HepG2 (cell line): ENCODE measurements around the gene CDK13. TPM values are rescaled to one million over a fixed set of nuclear protein-coding genes. Genes with fewer than 3 reads are reported as not detected.
A peak's percentile ranks its signal among the peaks of the same experiment; 100 is the strongest.

ENCODE experiments used
- ATAC-seq: fragments of 200-7000 bp; cut with Tn5 transposase; 3 replicates; pipeline ENCODE4 v1.9.1; 2020; ENCODE audit warnings: mild to moderate bottlenecking, moderate library complexity
- BruUV-seq: library from RNA; stranded (reverse); fragments of 400-500 nt; replicated peaks from 2 replicates; lab custom pipeline; 2021; lab: Mats Ljungman, UMichigan
- CTCF ChIA-PET: fragments of 300-600 bp; formaldehyde crosslinking; extraction: SDS; loops from one replicate; lab custom pipeline; 2021; ENCODE audit warnings: low total read pairs, inconsistent platforms, low intra/inter-chr PET ratio; lab: Yijun Ruan, JAX
- POLR2A ChIA-PET: fragments of 350-600 bp; sonication (Branson Sonifier 250); formaldehyde crosslinking; loops from one replicate; lab custom pipeline; 2020; ENCODE audit warnings: antibody characterized with exemption, inconsistent platforms; lab: Yijun Ruan, JAX
- DNase-seq: peaks from one replicate; pipeline ENCODE4 v3.0.0-alpha.2; 2015; ENCODE audit warnings: low spot score
- FAIRE-seq: peaks from 3 replicates; lab custom pipeline; 2011; peaks lifted over from hg19 to GRCh38; lab: Jason Lieb, UNC
- H2AFZ ChIP-seq: one replicate; pipeline ENCODE4 v1.6.1; 2011; ENCODE audit warnings: low read length, inconsistent platforms
- H3K27ac ChIP-seq: fragments of 300-600 bp; 3 replicates; pipeline ENCODE4 v1.8.0; 2011; ENCODE audit warnings: mixed run types, mild to moderate bottlenecking, mixed read lengths, low read length, inconsistent platforms; ENCODE audit not compliant: insufficient read depth; ENCODE audit errors: extremely low read length
- H3K27me3 ChIP-seq, 2 experiments: fragments of 200-600 bp in 1 of 2; 2 replicates in 1 of 2; 3 replicates in 1 of 2; pipeline versions ENCODE4 v1.6.0 to v1.8.0; 2011; ENCODE audit warnings: low read length in 2 of 2, mild to moderate bottlenecking in 2 of 2, moderate library complexity in 2 of 2, inconsistent platforms in 1 of 2; ENCODE audit not compliant: insufficient read depth in 2 of 2, control insufficient read depth in 1 of 2
- H3K36me3 ChIP-seq, 2 experiments: fragments of 200-600 bp in 1 of 2; replicated peaks in 1 of 2; 2 replicates in 1 of 2; 3 replicates in 1 of 2; pipeline versions ENCODE4 v1.5.1 to v1.8.0; 2011; ENCODE audit warnings: low read length in 2 of 2, inconsistent platforms in 1 of 2; ENCODE audit not compliant: insufficient read depth in 2 of 2, control insufficient read depth in 1 of 2
- H3K4me1 ChIP-seq: 2 replicates; pipeline ENCODE4 v1.5.1; 2012; ENCODE audit warnings: low read length, inconsistent platforms; ENCODE audit not compliant: insufficient read depth
- H3K4me2 ChIP-seq: 2 replicates; pipeline ENCODE4 v1.6.0; 2011; ENCODE audit warnings: low read depth, low read length, inconsistent platforms
- H3K4me3 ChIP-seq, 3 experiments: fragments of 200-600 bp in 1 of 3; sonication (generic), shearing (Covaris generic) in 1 of 3; replicated peaks in 1 of 3; 2 replicates each; pipeline ENCODE4 v1.5.1; 2011 to 2016; ENCODE audit warnings: low read length in 3 of 3, inconsistent platforms in 2 of 3, low read depth in 2 of 3, mild to moderate bottlenecking in 2 of 3, control low read depth in 1 of 3, mixed read lengths in 1 of 3; ENCODE audit not compliant: insufficient read depth in 1 of 3
- H3K79me2 ChIP-seq: one replicate; pipeline ENCODE4 v1.6.1; 2011; ENCODE audit warnings: low read length, inconsistent platforms; ENCODE audit not compliant: insufficient read depth
- H3K9ac ChIP-seq: 2 replicates; pipeline ENCODE4 v1.6.0; 2011; ENCODE audit warnings: mild to moderate bottlenecking, low read depth, low read length, inconsistent platforms; ENCODE audit not compliant: insufficient read depth
- H3K9me3 ChIP-seq: 2 replicates; pipeline ENCODE4 v1.5.1; 2012; ENCODE audit warnings: mild to moderate bottlenecking, low read length
- H4K20me1 ChIP-seq: 2 replicates; pipeline ENCODE4 v1.6.0; 2011; ENCODE audit warnings: inconsistent platforms, mild to moderate bottlenecking, low read length, moderate library complexity; ENCODE audit not compliant: insufficient read depth
- GTF3A ChIP-seq: sonication (generic); formaldehyde crosslinking; conservative IDR thresholded peaks from 2 replicates; pipeline ENCODE4 v1.4.0; 2020; ENCODE audit warnings: mild to moderate bottlenecking, missing genetic modification reagents
- KIAA2018 ChIP-seq: sonication (generic); formaldehyde crosslinking; IDR thresholded peaks from 2 replicates; pipeline ENCODE4 v1.5.0; 2020; ENCODE audit warnings: mild to moderate bottlenecking, missing genetic modification reagents, borderline replicate concordance
- ZNF224 ChIP-seq: sonication (generic); formaldehyde crosslinking; IDR thresholded peaks from 2 replicates; pipeline ENCODE4 v1.5.0; 2020; ENCODE audit warnings: mild to moderate bottlenecking, missing genetic modification reagents
- ZNF484 ChIP-seq: sonication (generic); formaldehyde crosslinking; IDR thresholded peaks from 2 replicates; pipeline ENCODE4 v1.5.1; 2020; ENCODE audit warnings: mild to moderate bottlenecking, low read depth, missing genetic modification reagents, borderline replicate concordance
- ZNF773 ChIP-seq: sonication (generic); formaldehyde crosslinking; IDR thresholded peaks from 2 replicates; pipeline ENCODE4 v1.4.0; 2020; ENCODE audit warnings: missing genetic modification reagents, borderline replicate concordance
- WGBS: methylation state at CpG from one replicate; pipeline ENCODE4 v1.1.6; 2017; ENCODE audit warnings: low lambda C conversion rate; 5-methylcytosine and 5-hydroxymethylcytosine counted together
- in situ Hi-C: cut with HindIII; loops from 2 replicates; pipeline ENCODE4 v1.10.0; 2017; ENCODE audit warnings: low pct_unique_long_range_greater_than_20kb; ENCODE audit not compliant: extremely low pct_ligation_motif_present
- intact Hi-C: fragments of 100-400 bp; cut with micrococcal nuclease; formaldehyde crosslinking; loops from one replicate; pipeline ENCODE4 v1.10.0; 2022; ENCODE audit not compliant: unreplicated experiment
- polyA plus RNA-seq, 8 experiments: library from polyadenylated mRNA; depleted of rRNA in 3 of 8; stranded (reverse) in 7 of 8; unstranded in 1 of 8; fragments of >200 nt; fragmentation: Illumina TruSeq in 4 of 8; extraction: Trizol in 4 of 8; gene quantifications; 2 replicates each; pipeline versions ENCODE4 v1.2.1 to v1.2.3, GENCODE V29; 2011 to 2016; ENCODE audit warnings: low read depth in 4 of 8, missing spikeins in 1 of 8, mixed read lengths in 1 of 8; ENCODE audit not compliant: insufficient read depth in 1 of 8
- total RNA-seq, 5 experiments: library from RNA; depleted of rRNA; stranded (reverse); fragments of >200 nt; fragmentation: Illumina TruSeq; extraction: Trizol; gene quantifications; 2 replicates each; pipeline ENCODE4 v1.2.3, GENCODE V29; 2016; ENCODE audit warnings: low read depth in 1 of 5
- TF ChIP-seq, protein P1 (sequence below): sonication (generic); formaldehyde crosslinking; IDR thresholded peaks from 2 replicates; pipeline ENCODE4 v1.4.0; 2020; ENCODE audit warnings: mild to moderate bottlenecking, missing genetic modification reagents
- TF ChIP-seq, protein P2 (sequence below): IDR thresholded peaks from 2 replicates; pipeline ENCODE4 v1.6.1; 2016; ENCODE audit warnings: low read depth, borderline replicate concordance

CDK13 gene
- total and polyA plus RNA-seq, 2 of the 13 experiments (the other 11 are each of a cell fraction or from before 2014, with no cell fraction given): 21.0 to 40.9 TPM

DNA sequence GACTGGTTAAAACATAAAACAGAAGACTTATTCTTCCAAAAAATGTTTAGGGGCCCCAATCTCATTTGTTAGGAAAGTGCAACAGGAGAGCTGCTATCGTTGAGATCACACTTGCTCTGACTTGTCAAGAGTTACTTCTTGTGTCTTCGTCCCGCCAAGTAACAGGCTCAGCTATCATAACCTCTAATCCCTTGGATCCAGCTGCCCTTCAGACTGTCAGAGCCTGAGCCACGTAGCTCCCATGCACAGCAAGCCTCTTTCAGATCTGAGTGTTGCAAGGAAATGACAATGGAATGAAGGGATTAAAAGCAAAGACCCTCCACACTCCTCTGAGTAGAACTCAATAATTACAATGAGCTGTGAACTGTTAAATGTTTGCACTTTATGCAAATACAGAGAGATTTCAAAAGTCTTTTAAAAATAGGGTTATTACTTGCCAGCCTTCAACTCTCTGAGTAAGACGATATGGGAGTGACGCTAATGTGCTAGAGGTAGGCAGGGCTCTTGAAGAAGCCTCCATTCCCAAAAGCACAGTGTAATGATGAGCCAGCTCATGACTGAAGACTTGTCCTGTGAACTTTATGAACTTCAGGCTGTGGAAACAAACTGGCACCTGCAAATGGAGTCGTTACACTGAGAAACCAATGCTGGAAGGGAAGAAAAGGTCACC lies 28.4 kb upstream of the CDK13 start:
- BruUV-seq: no TSS peak
- H3K27ac ChIP-seq: no peak overlapping the region
- no peaks in the 10 kb centered on the region for H3K79me2 ChIP-seq
- ChIA-PET POLR2A (no interaction called here), CTCF (no interaction called here)
- no peaks in the 10 kb centered on the region for H3K9me3 ChIP-seq
- intact Hi-C loops (no loop called here), in situ Hi-C loops (no loop called here)
- ATAC-seq (peak; percentile 41), FAIRE-seq (no peak), DNase-seq (no peak)
- H3K36me3 ChIP-seq: no peaks in the 10 kb centered on the region
- H3K4me3 ChIP-seq: no peak overlapping the region
- H3K4me1 ChIP-seq: peaks cover 45% of the 10 kb centered on the region
- H4K20me1 ChIP-seq: no peaks in the 10 kb centered on the region
- WGBS: 14% methylated on average over 7 of the region's 7 CpGs
- peak overlapping the region; percentile 32 for H3K4me2 ChIP-seq
- no peak overlapping the region for H3K9ac ChIP-seq
- H2AFZ ChIP-seq: no peak overlapping the region
- TF ChIP-seq ZNF484 (CRISPR knock-in tag) (no peak), ZNF773 (CRISPR knock-in tag) (no peak), ZNF224 (CRISPR knock-in tag) (no peak), GTF3A (no peak), KIAA2018 (CRISPR knock-in tag) (no peak)
- TF ChIP-seq, protein P1, sequence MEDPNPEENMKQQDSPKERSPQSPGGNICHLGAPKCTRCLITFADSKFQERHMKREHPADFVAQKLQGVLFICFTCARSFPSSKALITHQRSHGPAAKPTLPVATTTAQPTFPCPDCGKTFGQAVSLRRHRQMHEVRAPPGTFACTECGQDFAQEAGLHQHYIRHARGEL (CRISPR knock-in tag): no peak
- TF ChIP-seq, protein P2, sequence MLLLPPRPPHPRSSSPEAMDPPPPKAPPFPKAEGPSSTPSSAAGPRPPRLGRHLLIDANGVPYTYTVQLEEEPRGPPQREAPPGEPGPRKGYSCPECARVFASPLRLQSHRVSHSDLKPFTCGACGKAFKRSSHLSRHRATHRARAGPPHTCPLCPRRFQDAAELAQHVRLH: no peak
- H3K27me3 ChIP-seq: no peaks in the 10 kb centered on the region; a peak in 1 of 5 replicates
